ENCODE data around the gene RELB.

RELB gene

GRCh38 chr19:45066921-45067661 lies 65.8 kb downstream of the RELB start:
- no peak overlapping the region for H3K4me3 ChIP-seq (ENCODE audit: low read length, poor library complexity, severe bottlenecking)
- peaks cover 61% of the 10 kb centered on the region; the same call in 1 of the 2 replicates for H3K36me3 ChIP-seq (ENCODE audit: insufficient read depth, low read length)
- H3K9me2 ChIP-seq (replicated peaks; ENCODE audit: low read depth, low read length), result no peaks in the 10 kb centered on the region
- H3K9me3 ChIP-seq (ENCODE audit: insufficient read depth, low read depth, low read length), result no peaks in the 10 kb centered on the region
- no peak overlapping the region for H3K4me2 ChIP-seq (ENCODE audit: low read depth, low read length, poor library complexity, severe bottlenecking)
- H4K20me1 ChIP-seq (ENCODE audit: insufficient read depth, low read length, poor library complexity, severe bottlenecking), result no peaks in the 10 kb centered on the region
- TF ChIP-seq EZH2phosphoT487 (IDR thresholded peaks at IDR 0.05; ENCODE audit: borderline replicate concordance), result no peak
- no peak for TF ChIP-seq CTCF (conservative IDR thresholded peaks at IDR 0.05; ENCODE audit: low read length)
- H3K79me2 ChIP-seq (ENCODE audit: insufficient read depth, low read length), result no peaks in the 10 kb centered on the region
- H3K4me1 ChIP-seq (ENCODE audit: insufficient read depth, low read length, poor library complexity, severe bottlenecking), result no peaks in the 10 kb centered on the region
- H3K27me3 ChIP-seq (ENCODE audit: insufficient read depth, low read length, poor library complexity, severe bottlenecking), result no peaks in the 10 kb centered on the region
- no peak overlapping the region for H3K9ac ChIP-seq (ENCODE audit: low read depth, low read length, poor library complexity, severe bottlenecking)
- H2AFZ ChIP-seq (ENCODE audit: low read length), result no peak overlapping the region
- H3F3A ChIP-seq (ENCODE audit: low read depth), result no peaks in the 10 kb centered on the region

DNA sequence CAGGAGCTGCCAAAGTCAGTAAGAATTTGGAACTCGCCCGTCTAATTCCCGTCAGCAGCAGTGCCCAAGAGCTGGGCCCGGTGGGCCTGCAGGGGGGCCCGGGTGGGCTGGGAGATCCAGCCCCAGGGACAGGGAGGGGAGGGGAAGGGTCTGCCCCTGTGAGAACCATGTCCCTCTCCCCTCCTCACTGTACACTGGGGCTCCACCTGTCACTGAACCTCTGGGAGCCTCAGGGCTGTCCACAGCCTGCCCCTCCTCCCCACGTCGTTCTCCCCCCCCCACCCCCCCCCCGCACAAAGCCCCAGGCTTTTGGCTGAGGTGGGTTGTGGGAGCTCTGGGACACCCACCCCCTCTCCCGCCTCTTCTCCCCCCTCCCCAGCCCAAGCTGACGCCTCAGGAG lies 66.8 kb downstream of the RELB start:
- Histone ChIP-seq H3F3A (ENCODE audit: low read depth) (no peaks in the 10 kb centered on the region), H3K36me3 (ENCODE audit: insufficient read depth, low read length) (peaks cover 55% of the 10 kb centered on the region; the same call in 1 of the 2 replicates), H3K9me2 (replicated peaks; ENCODE audit: low read depth, low read length) (no peaks in the 10 kb centered on the region), H3K9me3 (ENCODE audit: insufficient read depth, low read depth, low read length) (no peaks in the 10 kb centered on the region), H3K9ac (ENCODE audit: low read depth, low read length, poor library complexity, severe bottlenecking) (no peak overlapping the region), H3K4me1 (ENCODE audit: insufficient read depth, low read length, poor library complexity, severe bottlenecking) (no peaks in the 10 kb centered on the region), H4K20me1 (ENCODE audit: insufficient read depth, low read length, poor library complexity, severe bottlenecking) (no peaks in the 10 kb centered on the region), H2AFZ (ENCODE audit: low read length) (no peak overlapping the region), H3K27me3 (ENCODE audit: insufficient read depth, low read length, poor library complexity, severe bottlenecking) (no peaks in the 10 kb centered on the region), H3K79me2 (ENCODE audit: insufficient read depth, low read length) (no peaks in the 10 kb centered on the region), H3K4me2 (ENCODE audit: low read depth, low read length, poor library complexity, severe bottlenecking) (no peak overlapping the region), H3K4me3 (ENCODE audit: low read length, poor library complexity, severe bottlenecking) (no peak overlapping the region)
- TF ChIP-seq CTCF (conservative IDR thresholded peaks at IDR 0.05; ENCODE audit: low read length) (no peak), EZH2phosphoT487 (IDR thresholded peaks at IDR 0.05; ENCODE audit: borderline replicate concordance) (no peak)

DNA sequence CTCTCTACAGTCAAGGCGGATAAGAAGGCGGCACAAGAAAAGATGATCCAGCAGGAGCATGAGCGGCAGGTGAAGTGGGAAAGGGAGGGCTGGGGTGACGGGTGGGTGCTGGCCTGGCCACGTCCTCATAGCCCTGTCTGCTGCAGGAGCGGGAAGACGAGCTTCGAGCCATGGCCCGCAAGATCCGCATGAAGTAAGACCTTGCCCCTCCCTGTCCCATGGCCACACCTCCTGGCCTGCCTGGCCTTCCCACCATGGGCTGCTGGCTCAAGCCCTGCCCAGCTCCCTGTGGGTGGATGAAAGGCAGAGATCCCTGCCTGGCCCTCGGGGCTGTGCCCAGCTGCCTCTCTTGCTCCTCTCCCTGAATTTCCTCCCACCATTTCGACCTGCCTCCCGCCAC lies 67.8 kb downstream of the RELB start:
- Histone ChIP-seq H3K9ac (ENCODE audit: low read depth, low read length, poor library complexity, severe bottlenecking) (no peak overlapping the region), H3K9me3 (ENCODE audit: insufficient read depth, low read depth, low read length) (no peaks in the 10 kb centered on the region), H3K36me3 (ENCODE audit: insufficient read depth, low read length) (peaks cover 48% of the 10 kb centered on the region; the same call in 1 of the 2 replicates), H2AFZ (ENCODE audit: low read length) (no peak overlapping the region), H4K20me1 (ENCODE audit: insufficient read depth, low read length, poor library complexity, severe bottlenecking) (no peaks in the 10 kb centered on the region), H3F3A (ENCODE audit: low read depth) (no peaks in the 10 kb centered on the region), H3K4me2 (ENCODE audit: low read depth, low read length, poor library complexity, severe bottlenecking) (no peak overlapping the region), H3K4me1 (ENCODE audit: insufficient read depth, low read length, poor library complexity, severe bottlenecking) (no peaks in the 10 kb centered on the region), H3K9me2 (replicated peaks; ENCODE audit: low read depth, low read length) (no peaks in the 10 kb centered on the region), H3K27me3 (ENCODE audit: insufficient read depth, low read length, poor library complexity, severe bottlenecking) (no peaks in the 10 kb centered on the region), H3K4me3 (ENCODE audit: low read length, poor library complexity, severe bottlenecking) (no peak overlapping the region), H3K79me2 (ENCODE audit: insufficient read depth, low read length) (no peaks in the 10 kb centered on the region)
- TF ChIP-seq CTCF (conservative IDR thresholded peaks at IDR 0.05; ENCODE audit: low read length), result no peak
- no peak for TF ChIP-seq EZH2phosphoT487 (IDR thresholded peaks at IDR 0.05; ENCODE audit: borderline replicate concordance)

Data from Loucy (cell line).